Fibroblast of skin of scalp (primary cell): ENCODE measurements around the gene ANKRD13A.
A peak's percentile ranks its signal among the peaks of the same experiment; 100 is the strongest.
"Not testable (repeated sequence)": the region's sequence is repeated elsewhere in the genome, so short reads cannot be mapped to it uniquely, and the experiment has no call there.

Experiments
- DNase-seq: peaks from one replicate; pipeline ENCODE4 v3.0.0-alpha.2; 2013

The ANKRD13A gene

GRCh38 chr12:110049034-110049433 lies 49.8 kb downstream of the ANKRD13A start:
- not testable (repeated sequence) for DNase-seq

- not testable (repeated sequence) for DNase-seq
Measured at GRCh38 chr12:110049666-110050065, 50.4 kb downstream of the ANKRD13A start.

- DNase-seq: no peak
Measured at GRCh38 chr12:110050927-110051326, 51.7 kb downstream of the ANKRD13A start.

- peak; percentile 84 for DNase-seq
Measured at GRCh38 chr12:110055375-110056352, 56.4 kb downstream of the ANKRD13A start.

- DNase-seq: not testable (repeated sequence)
Measured at GRCh38 chr12:110056643-110057042, 57.4 kb downstream of the ANKRD13A start.

- DNase-seq: no peak
Measured at GRCh38 chr12:110058875-110059615, 59.8 kb downstream of the ANKRD13A start.

- no peak for DNase-seq
Measured at GRCh38 chr12:110059651-110060000, 60.4 kb downstream of the ANKRD13A start.

GRCh38 chr12:110062241-110062640 lies 63.0 kb downstream of the ANKRD13A start:
- no peak for DNase-seq

GRCh38 chr12:110065540-110065939 lies 66.3 kb downstream of the ANKRD13A start:
- DNase-seq: no peak

- no peak for DNase-seq
Measured at GRCh38 chr12:110067531-110067930, 68.3 kb downstream of the ANKRD13A start.

- not testable (repeated sequence) for DNase-seq
Measured at GRCh38 chr12:110068115-110068514, 68.9 kb downstream of the ANKRD13A start.

GRCh38 chr12:110068654-110069053 lies 69.4 kb downstream of the ANKRD13A start:
- DNase-seq: no peak

GRCh38 chr12:110071504-110071903 lies 72.3 kb downstream of the ANKRD13A start:
- DNase-seq: no peak

GRCh38 chr12:110071967-110072366 lies 72.7 kb downstream of the ANKRD13A start:
- DNase-seq: no peak

GRCh38 chr12:110072636-110073035 lies 73.4 kb downstream of the ANKRD13A start:
- not testable (repeated sequence) for DNase-seq

- DNase-seq: no peak
Measured at GRCh38 chr12:110073049-110073831, 74.0 kb downstream of the ANKRD13A start.

- DNase-seq: no peak
Measured at GRCh38 chr12:110074089-110074488, 74.9 kb downstream of the ANKRD13A start.

- no peak for DNase-seq
Measured at GRCh38 chr12:110075880-110076279, 76.7 kb downstream of the ANKRD13A start.

- DNase-seq: no peak
Measured at GRCh38 chr12:110077800-110078199, 78.6 kb downstream of the ANKRD13A start.

- DNase-seq: no peak
Measured at GRCh38 chr12:110079477-110080400, 80.5 kb downstream of the ANKRD13A start.

GRCh38 chr12:110080410-110080809 lies 81.2 kb downstream of the ANKRD13A start:
- no peak for DNase-seq
